Activated T-helper 17 cell treated with anti-CD3 and anti-CD28 coated beads, Interleukin-2, amount 50 U/mL, for 72 hours (primary cell): ENCODE data around the gene IL7R. TPM values are rescaled to one million over a fixed set of nuclear protein-coding genes. Genes with fewer than 3 reads are reported as not detected.
"Not testable (repeated sequence)": the region's sequence is repeated elsewhere in the genome, so short reads cannot be mapped to it uniquely, and the experiment has no call there.

Experiments used
- ATAC-seq: fragments of 150-1000 bp; cut with Tn5 transposase; replicated peaks from 2 replicates; pipeline ENCODE4 v1.10.0; 2021; ENCODE audit warnings: mild to moderate bottlenecking, moderate library complexity
- H3K27ac Mint-ChIP-seq: one replicate; pipeline ENCODE4 v1.8.0; 2022; ENCODE audit warnings: mixed read lengths
- H3K27me3 Mint-ChIP-seq: one replicate; pipeline ENCODE4 v1.8.0; 2022; ENCODE audit warnings: mixed read lengths
- H3K36me3 Mint-ChIP-seq: one replicate; pipeline ENCODE4 v1.8.0; 2022; ENCODE audit warnings: low read depth, mild to moderate bottlenecking, mixed read lengths
- H3K4me1 Mint-ChIP-seq: one replicate; pipeline ENCODE4 v1.8.0; 2022; ENCODE audit warnings: mixed read lengths
- H3K4me3 Mint-ChIP-seq: one replicate; pipeline ENCODE4 v1.8.0; 2022; ENCODE audit warnings: mild to moderate bottlenecking, mixed read lengths
- H3K9me3 Mint-ChIP-seq: one replicate; pipeline ENCODE4 v1.8.0; 2022; ENCODE audit warnings: mixed read lengths
- total RNA-seq, 2 donors: library from RNA; stranded (reverse); gene quantifications; one replicate each; pipeline ENCODE4 v1.2.3, GENCODE V29; 2022

The IL7R gene
- total RNA-seq, 2 donors from 2014 or later, result 162 to 203 TPM

GRCh38 chr5:35828082-35828598, 28.6 kb upstream of the IL7R start:
- ATAC-seq, result peak; percentile 20
- H3K36me3 Mint-ChIP-seq, result peaks cover 8% of the 10 kb centered on the region
- peaks cover 67% of the 10 kb centered on the region for H3K4me1 Mint-ChIP-seq
- no peaks in the 10 kb centered on the region for H3K27me3 Mint-ChIP-seq
- H3K27ac Mint-ChIP-seq, result peak overlapping the region; percentile 94
- no peaks in the 10 kb centered on the region for H3K9me3 Mint-ChIP-seq
- H3K4me3 Mint-ChIP-seq, result peak overlapping the region; percentile 64

GRCh38 chr5:35830587-35830986, 26.1 kb upstream of the IL7R start:
- Mint-ChIP-seq H3K36me3 (peaks cover 8% of the 10 kb centered on the region), H3K9me3 (no peaks in the 10 kb centered on the region), H3K4me3 (peak overlapping the region; percentile 82), H3K27me3 (no peaks in the 10 kb centered on the region), H3K27ac (peak overlapping the region; percentile 94), H3K4me1 (peaks cover 77% of the 10 kb centered on the region)
- peak; percentile 0 for ATAC-seq

- H3K9me3 Mint-ChIP-seq, result no peaks in the 10 kb centered on the region
Observed at GRCh38 chr5:35832762-35833161, 23.9 kb upstream of the IL7R start.

GRCh38 chr5:35833224-35833623, 23.5 kb upstream of the IL7R start:
- Mint-ChIP-seq H3K4me1 (peaks cover 65% of the 10 kb centered on the region), H3K27ac (peak overlapping the region; percentile 94), H3K4me3 (peak overlapping the region; percentile 82), H3K9me3 (no peaks in the 10 kb centered on the region), H3K36me3 (peaks cover 16% of the 10 kb centered on the region), H3K27me3 (no peaks in the 10 kb centered on the region)
- peak; percentile 6 for ATAC-seq

More at GRCh38 chr5:35832762-35833161, 23.9 kb upstream of the IL7R start:
- Mint-ChIP-seq H3K36me3 (peaks cover 15% of the 10 kb centered on the region), H3K27ac (peak overlapping the region; percentile 94), H3K4me3 (peak overlapping the region; percentile 82), H3K4me1 (peaks cover 66% of the 10 kb centered on the region), H3K27me3 (no peaks in the 10 kb centered on the region)
- ATAC-seq, result peak; percentile 28

- Mint-ChIP-seq H3K27me3 (no peaks in the 10 kb centered on the region), H3K4me3 (peak overlapping the region; percentile 82), H3K4me1 (peaks cover 60% of the 10 kb centered on the region), H3K36me3 (peaks cover 24% of the 10 kb centered on the region), H3K9me3 (no peaks in the 10 kb centered on the region), H3K27ac (peak overlapping the region; percentile 94)
- ATAC-seq, result peak; percentile 67
Observed at GRCh38 chr5:35835796-35836742, 20.6 kb upstream of the IL7R start.

- Mint-ChIP-seq H3K9me3 (peaks cover 4% of the 10 kb centered on the region), H3K4me3 (peak overlapping the region; percentile 82), H3K27ac (peak overlapping the region; percentile 94), H3K36me3 (peaks cover 15% of the 10 kb centered on the region), H3K27me3 (no peaks in the 10 kb centered on the region), H3K4me1 (peaks cover 39% of the 10 kb centered on the region)
- peak; percentile 57 for ATAC-seq
Observed at GRCh38 chr5:35838370-35839042, 18.2 kb upstream of the IL7R start.

- ATAC-seq, result no peak
- Mint-ChIP-seq H3K27ac (no peak overlapping the region), H3K27me3 (no peaks in the 10 kb centered on the region), H3K36me3 (peaks cover 9% of the 10 kb centered on the region), H3K4me3 (peak overlapping the region; percentile 33), H3K9me3 (peaks cover 16% of the 10 kb centered on the region), H3K4me1 (peaks cover 34% of the 10 kb centered on the region)
Observed at GRCh38 chr5:35842856-35843255, 13.8 kb upstream of the IL7R start.

GRCh38 chr5:35845508-35845907, 11.2 kb upstream of the IL7R start:
- H3K4me3 Mint-ChIP-seq, H3K27me3 Mint-ChIP-seq, ATAC-seq, H3K36me3 Mint-ChIP-seq, H3K27ac Mint-ChIP-seq: not testable (repeated sequence)
- H3K9me3 Mint-ChIP-seq, result peaks cover 16% of the 10 kb centered on the region
- H3K4me1 Mint-ChIP-seq, result peaks cover 25% of the 10 kb centered on the region

- Mint-ChIP-seq H3K4me3 (peak overlapping the region; percentile 38), H3K9me3 (peaks cover 16% of the 10 kb centered on the region), H3K36me3 (peaks cover 5% of the 10 kb centered on the region), H3K27me3 (no peaks in the 10 kb centered on the region), H3K4me1 (peaks cover 28% of the 10 kb centered on the region), H3K27ac (no peak overlapping the region)
- ATAC-seq, result no peak
Observed at GRCh38 chr5:35847491-35847890, 9.2 kb upstream of the IL7R start.

GRCh38 chr5:35847961-35848360, 8.7 kb upstream of the IL7R start:
- peaks cover 28% of the 10 kb centered on the region for H3K4me1 Mint-ChIP-seq
- no peaks in the 10 kb centered on the region for H3K27me3 Mint-ChIP-seq
- ATAC-seq, result no peak
- peak overlapping the region; percentile 38 for H3K4me3 Mint-ChIP-seq
- peaks cover 16% of the 10 kb centered on the region for H3K9me3 Mint-ChIP-seq
- H3K36me3 Mint-ChIP-seq, result peaks cover 10% of the 10 kb centered on the region
- no peak overlapping the region for H3K27ac Mint-ChIP-seq

- peak overlapping the region; percentile 87 for H3K4me3 Mint-ChIP-seq
- peak overlapping the region; percentile 78 for H3K27ac Mint-ChIP-seq
- no peak for ATAC-seq
- peaks cover 29% of the 10 kb centered on the region for H3K36me3 Mint-ChIP-seq
- peaks cover 31% of the 10 kb centered on the region for H3K4me1 Mint-ChIP-seq
- H3K9me3 Mint-ChIP-seq, result peaks cover 8% of the 10 kb centered on the region
- H3K27me3 Mint-ChIP-seq, result no peaks in the 10 kb centered on the region
Observed at GRCh38 chr5:35849860-35850259, 6.8 kb upstream of the IL7R start.

- no peaks in the 10 kb centered on the region for H3K27me3 Mint-ChIP-seq
- H3K4me3 Mint-ChIP-seq, result peak overlapping the region; percentile 87
Observed at GRCh38 chr5:35850967-35851680, 5.6 kb upstream of the IL7R start.

GRCh38 chr5:35852084-35852734, 4.5 kb upstream of the IL7R start:
- H3K27me3 Mint-ChIP-seq, result no peaks in the 10 kb centered on the region
- peak overlapping the region; percentile 87 for H3K4me3 Mint-ChIP-seq
- peaks cover 24% of the 10 kb centered on the region for H3K4me1 Mint-ChIP-seq
- ATAC-seq, result peak; percentile 49
- H3K9me3 Mint-ChIP-seq, result no peaks in the 10 kb centered on the region
- peaks cover 51% of the 10 kb centered on the region for H3K36me3 Mint-ChIP-seq
- H3K27ac Mint-ChIP-seq, result peak overlapping the region; percentile 78

More at GRCh38 chr5:35850967-35851680, 5.6 kb upstream of the IL7R start:
- Mint-ChIP-seq H3K27ac (peak overlapping the region; percentile 78), H3K4me1 (peaks cover 28% of the 10 kb centered on the region), H3K36me3 (peaks cover 42% of the 10 kb centered on the region), H3K9me3 (peaks cover 5% of the 10 kb centered on the region)
- no peak for ATAC-seq
